ENCODE measurements around the gene GRM7. TPM values are rescaled to one million over a fixed set of nuclear protein-coding genes. Genes with fewer than 3 reads are reported as not detected.

The GRM7 gene
- total RNA-seq, 2 donors from 2014 or later = 0.96 to 1.5 TPM

DNA sequence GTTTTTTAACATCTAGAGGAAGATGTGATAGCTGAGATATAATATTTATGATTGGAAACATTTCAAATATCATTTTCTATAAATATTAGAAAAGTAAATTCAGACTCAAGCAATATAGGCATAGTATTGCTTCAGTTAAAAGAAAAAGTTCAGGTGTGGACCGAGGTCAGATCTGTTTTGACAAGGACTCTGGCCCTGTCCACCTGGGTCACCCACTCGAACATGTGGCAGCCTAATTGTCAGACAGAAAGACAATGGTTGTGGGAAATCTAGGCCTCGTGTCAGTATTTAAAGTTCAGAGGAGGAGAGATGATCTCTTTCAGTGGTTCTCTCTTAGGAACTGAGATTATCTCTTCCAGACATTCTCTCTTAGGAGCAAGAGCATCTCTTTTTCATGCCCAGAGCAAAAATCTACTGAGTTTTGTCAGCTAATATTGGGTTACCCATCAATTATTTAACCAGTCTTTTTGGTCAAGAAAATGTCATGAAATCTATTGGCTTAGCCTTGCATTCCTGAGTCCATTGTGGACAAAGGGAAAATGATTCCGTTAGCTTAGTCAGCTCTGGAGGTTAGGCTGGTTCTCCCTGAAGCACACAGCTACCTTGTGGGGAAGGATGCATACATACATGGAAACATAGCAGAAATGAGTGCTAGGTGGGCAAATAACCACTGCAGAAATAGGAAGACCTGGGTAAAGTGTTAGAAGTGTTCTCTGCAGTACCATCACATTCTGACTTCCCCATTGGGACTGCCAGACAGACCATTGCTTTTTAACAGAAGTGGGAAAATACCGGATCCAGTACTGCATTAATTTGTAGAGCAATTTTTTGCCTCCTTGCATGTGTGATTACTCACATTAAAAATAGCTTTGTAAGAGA lies 343.3 kb downstream of the GRM7 start:
- TF ChIP-seq POLR2A (IDR thresholded peaks at IDR 0.05) (no peak), POLR2AphosphoS5 (IDR thresholded peaks at IDR 0.05) (no peak)
- TF ChIP-seq, protein P1, sequence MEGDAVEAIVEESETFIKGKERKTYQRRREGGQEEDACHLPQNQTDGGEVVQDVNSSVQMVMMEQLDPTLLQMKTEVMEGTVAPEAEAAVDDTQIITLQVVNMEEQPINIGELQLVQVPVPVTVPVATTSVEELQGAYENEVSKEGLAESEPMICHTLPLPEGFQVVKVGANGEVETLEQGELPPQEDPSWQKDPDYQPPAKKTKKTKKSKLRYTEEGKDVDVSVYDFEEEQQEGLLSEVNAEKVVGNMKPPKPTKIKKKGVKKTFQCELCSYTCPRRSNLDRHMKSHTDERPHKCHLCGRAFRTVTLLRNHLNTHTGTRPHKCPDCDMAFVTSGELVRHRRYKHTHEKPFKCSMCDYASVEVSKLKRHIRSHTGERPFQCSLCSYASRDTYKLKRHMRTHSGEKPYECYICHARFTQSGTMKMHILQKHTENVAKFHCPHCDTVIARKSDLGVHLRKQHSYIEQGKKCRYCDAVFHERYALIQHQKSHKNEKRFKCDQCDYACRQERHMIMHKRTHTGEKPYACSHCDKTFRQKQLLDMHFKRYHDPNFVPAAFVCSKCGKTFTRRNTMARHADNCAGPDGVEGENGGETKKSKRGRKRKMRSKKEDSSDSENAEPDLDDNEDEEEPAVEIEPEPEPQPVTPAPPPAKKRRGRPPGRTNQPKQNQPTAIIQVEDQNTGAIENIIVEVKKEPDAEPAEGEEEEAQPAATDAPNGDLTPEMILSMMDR (IDR thresholded peaks at IDR 0.05) = no peak
- Histone ChIP-seq H3K4me1 (replicated peaks) (no peaks in the 10 kb centered on the region), H3K9me3 (no peaks in the 10 kb centered on the region), H3K4me3 (no peak overlapping the region), H3K27ac (no peak overlapping the region), H3K36me3 (no peaks in the 10 kb centered on the region), H3K27me3 (replicated peaks; ENCODE audit: insufficient read depth) (no peaks in the 10 kb centered on the region)
- DNase-seq (ENCODE audit: low spot score) = no peak
- WGBS = 91% methylated on average over 5 of the region's 5 CpGs
- intact Hi-C loops (cut with DNase I) = no loop called here

- no peaks in the 10 kb centered on the region for H3K9me3 ChIP-seq
- WGBS = 60% methylated on average over 2 of the region's 2 CpGs
Observed at GRCh38 chr3:7204848-7205156, 343.9 kb downstream of the GRM7 start.

DNA sequence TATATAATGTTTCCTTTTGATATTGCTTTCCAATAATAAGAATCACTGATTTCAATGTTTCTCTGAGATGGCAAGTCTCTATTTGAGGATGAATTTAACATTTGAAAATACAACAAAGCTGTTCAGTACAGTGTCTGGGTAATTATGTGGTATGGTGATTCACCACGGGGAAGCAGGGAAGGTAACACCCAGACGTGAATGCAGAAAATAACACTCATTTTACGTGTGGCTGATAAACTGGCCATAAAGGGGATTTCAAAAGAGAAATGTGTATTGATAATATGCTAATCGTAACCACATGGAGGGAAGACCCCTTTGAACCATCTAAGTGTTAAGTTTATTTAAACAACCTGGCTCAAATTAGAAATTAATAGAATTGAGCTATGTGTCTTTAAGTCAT lies 344.6 kb downstream of the GRM7 start:
- Histone ChIP-seq H3K4me3 (no peak overlapping the region), H3K4me1 (replicated peaks) (no peaks in the 10 kb centered on the region), H3K9me3 (no peaks in the 10 kb centered on the region), H3K36me3 (no peaks in the 10 kb centered on the region), H3K27ac (no peak overlapping the region), H3K27me3 (replicated peaks; ENCODE audit: insufficient read depth) (no peaks in the 10 kb centered on the region)
- TF ChIP-seq, protein P1 (IDR thresholded peaks at IDR 0.05) = no peak
- TF ChIP-seq POLR2A (IDR thresholded peaks at IDR 0.05) (no peak), POLR2AphosphoS5 (IDR thresholded peaks at IDR 0.05) (no peak)
- intact Hi-C loops (cut with DNase I) = no loop called here
- DNase-seq (ENCODE audit: low spot score) = no peak
- WGBS = 67% methylated on average over 4 of the region's 4 CpGs

More at GRCh38 chr3:7204848-7205156, 343.9 kb downstream of the GRM7 start:
- intact Hi-C loops (cut with DNase I) = no loop called here
- no peaks in the 10 kb centered on the region for H3K36me3 ChIP-seq
- TF ChIP-seq POLR2AphosphoS5 (IDR thresholded peaks at IDR 0.05) (no peak), POLR2A (IDR thresholded peaks at IDR 0.05) (no peak)
- TF ChIP-seq, protein P1 (IDR thresholded peaks at IDR 0.05) = no peak
- no peaks in the 10 kb centered on the region for H3K4me1 ChIP-seq (replicated peaks)
- no peak overlapping the region for H3K27ac ChIP-seq
- H3K27me3 ChIP-seq (replicated peaks; ENCODE audit: insufficient read depth) = no peaks in the 10 kb centered on the region
- no peak for DNase-seq (ENCODE audit: low spot score)
- H3K4me3 ChIP-seq = no peak overlapping the region

GRCh38 chr3:7205962-7206361 lies 345.0 kb downstream of the GRM7 start:
- no peaks in the 10 kb centered on the region for H3K27me3 ChIP-seq (replicated peaks; ENCODE audit: insufficient read depth)
- intact Hi-C loops (cut with DNase I) = no loop called here
- no peaks in the 10 kb centered on the region for H3K36me3 ChIP-seq
- H3K27ac ChIP-seq = no peak overlapping the region
- no peaks in the 10 kb centered on the region for H3K9me3 ChIP-seq
- TF ChIP-seq POLR2AphosphoS5 (IDR thresholded peaks at IDR 0.05) (no peak), POLR2A (IDR thresholded peaks at IDR 0.05) (no peak)
- TF ChIP-seq, protein P1 (IDR thresholded peaks at IDR 0.05) = no peak
- no peak overlapping the region for H3K4me3 ChIP-seq
- H3K4me1 ChIP-seq (replicated peaks) = no peaks in the 10 kb centered on the region
- no peak for DNase-seq (ENCODE audit: low spot score)
- WGBS = 73% methylated on average over 4 of the region's 4 CpGs

GRCh38 chr3:7207125-7207524 lies 346.2 kb downstream of the GRM7 start:
- intact Hi-C loops (cut with DNase I) = no loop called here
- WGBS = 88% methylated on average over 5 of the region's 5 CpGs

More at GRCh38 chr3:7207125-7207524, 346.2 kb downstream of the GRM7 start:
- no peaks in the 10 kb centered on the region for H3K36me3 ChIP-seq
- TF ChIP-seq, protein P1 (IDR thresholded peaks at IDR 0.05) = no peak
- TF ChIP-seq POLR2AphosphoS5 (IDR thresholded peaks at IDR 0.05) (no peak), POLR2A (IDR thresholded peaks at IDR 0.05) (no peak)
- H3K4me3 ChIP-seq = no peak overlapping the region
- no peaks in the 10 kb centered on the region for H3K27me3 ChIP-seq (replicated peaks; ENCODE audit: insufficient read depth)
- no peak for DNase-seq (ENCODE audit: low spot score)
- H3K4me1 ChIP-seq (replicated peaks) = no peaks in the 10 kb centered on the region
- H3K27ac ChIP-seq = no peak overlapping the region
- H3K9me3 ChIP-seq = no peaks in the 10 kb centered on the region
